ENCODE data around the gene RPS25.

DNA sequence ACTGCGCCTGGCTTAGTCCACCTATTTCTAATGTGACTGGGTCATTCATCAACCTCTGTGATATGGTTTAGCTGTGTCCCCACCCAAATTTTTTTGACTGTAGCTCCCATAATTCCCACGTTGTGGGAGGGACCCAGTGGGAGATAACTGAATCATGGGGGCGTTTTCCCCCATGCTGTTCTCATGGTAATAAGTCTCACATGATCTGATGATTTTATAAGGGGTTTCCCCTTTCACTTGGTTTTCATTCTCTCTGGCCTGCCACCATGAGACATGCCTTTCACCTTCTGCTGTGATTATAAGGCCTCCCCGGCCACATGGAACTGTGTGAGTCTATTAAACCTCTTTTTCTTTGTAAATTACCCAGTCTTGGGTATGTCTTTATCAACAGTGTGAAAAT lies 11.5 kb downstream of the RPS25 start:
- TF ChIP-seq, protein P1, sequence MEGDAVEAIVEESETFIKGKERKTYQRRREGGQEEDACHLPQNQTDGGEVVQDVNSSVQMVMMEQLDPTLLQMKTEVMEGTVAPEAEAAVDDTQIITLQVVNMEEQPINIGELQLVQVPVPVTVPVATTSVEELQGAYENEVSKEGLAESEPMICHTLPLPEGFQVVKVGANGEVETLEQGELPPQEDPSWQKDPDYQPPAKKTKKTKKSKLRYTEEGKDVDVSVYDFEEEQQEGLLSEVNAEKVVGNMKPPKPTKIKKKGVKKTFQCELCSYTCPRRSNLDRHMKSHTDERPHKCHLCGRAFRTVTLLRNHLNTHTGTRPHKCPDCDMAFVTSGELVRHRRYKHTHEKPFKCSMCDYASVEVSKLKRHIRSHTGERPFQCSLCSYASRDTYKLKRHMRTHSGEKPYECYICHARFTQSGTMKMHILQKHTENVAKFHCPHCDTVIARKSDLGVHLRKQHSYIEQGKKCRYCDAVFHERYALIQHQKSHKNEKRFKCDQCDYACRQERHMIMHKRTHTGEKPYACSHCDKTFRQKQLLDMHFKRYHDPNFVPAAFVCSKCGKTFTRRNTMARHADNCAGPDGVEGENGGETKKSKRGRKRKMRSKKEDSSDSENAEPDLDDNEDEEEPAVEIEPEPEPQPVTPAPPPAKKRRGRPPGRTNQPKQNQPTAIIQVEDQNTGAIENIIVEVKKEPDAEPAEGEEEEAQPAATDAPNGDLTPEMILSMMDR (IDR thresholded peaks at IDR 0.05; ENCODE audit: low read length): no peak
- TF ChIP-seq EZH2 (optimal IDR thresholded peaks at IDR 0.05; ENCODE audit: low read depth, low read length): no peak
- TF ChIP-seq EZH2phosphoT487 (IDR thresholded peaks at IDR 0.05; ENCODE audit: low read length): no peak
